Liver (tissue), 9 donors: ENCODE data around the gene ROPN1B. TPM values are rescaled to one million over a fixed set of nuclear protein-coding genes. Genes with fewer than 3 reads are reported as not detected.

Source experiments
- DNase-seq: peaks from one replicate; pipeline ENCODE4 v3.0.0-alpha.2; 2017; ENCODE audit warnings: low spot score
- H3K27ac ChIP-seq, 2 donors: one replicate each; pipeline ENCODE4 v1.7.0; 2013; ENCODE audit warnings: inconsistent platforms in 2 of 2, low read length in 2 of 2, control low read depth in 1 of 2, low read depth in 1 of 2, mild to moderate bottlenecking in 1 of 2
- H3K27me3 ChIP-seq, 4 donors: one replicate each; pipeline versions ENCODE4 v1.6.1 to v1.7.0; 2013; ENCODE audit warnings: low read length in 3 of 4, inconsistent platforms in 1 of 4, mild to moderate bottlenecking in 1 of 4, moderate library complexity in 1 of 4; ENCODE audit not compliant: control insufficient read depth in 4 of 4, insufficient read depth in 4 of 4
- H3K36me3 ChIP-seq, 4 donors: one replicate each; pipeline versions ENCODE4 v1.6.1 to v1.7.0; 2013; ENCODE audit warnings: low read length in 3 of 4, mild to moderate bottlenecking in 3 of 4, low read depth in 1 of 4, moderate library complexity in 1 of 4; ENCODE audit not compliant: control insufficient read depth in 4 of 4, insufficient read depth in 3 of 4
- H3K4me1 ChIP-seq, 4 donors: one replicate each; pipeline versions ENCODE4 v1.6.1 to v1.7.0; 2013; ENCODE audit warnings: low read length in 3 of 4, mild to moderate bottlenecking in 3 of 4, moderate library complexity in 1 of 4; ENCODE audit not compliant: control insufficient read depth in 4 of 4, insufficient read depth in 4 of 4
- H3K4me3 ChIP-seq, 3 donors: one replicate each; pipeline versions ENCODE4 v1.6.1 to v1.7.0; 2013; ENCODE audit warnings: low read length in 3 of 3, control low read depth in 1 of 3, low read depth in 1 of 3, mild to moderate bottlenecking in 1 of 3
- H3K9ac ChIP-seq, 2 donors: one replicate each; pipeline ENCODE4 v1.7.0; 2013; ENCODE audit warnings: low read length in 2 of 2, mild to moderate bottlenecking in 2 of 2, moderate library complexity in 2 of 2, control low read depth in 1 of 2, low read depth in 1 of 2
- H3K9me3 ChIP-seq, 4 donors: one replicate each; pipeline versions ENCODE4 v1.6.1 to v1.7.0; 2013; ENCODE audit warnings: low read length in 3 of 4; ENCODE audit not compliant: control insufficient read depth in 4 of 4
- ATF3 ChIP-seq: IDR thresholded peaks from 2 replicates; pipeline ENCODE4 v1.6.1; 2016; ENCODE audit warnings: antibody characterized with exemption
- EGR1 ChIP-seq, 2 donors: IDR thresholded peaks; 2 replicates each; pipeline ENCODE4 v1.6.1; 2016 to 2018; ENCODE audit warnings: antibody characterized with exemption in 2 of 2, low read depth in 2 of 2
- FOXA1 ChIP-seq: IDR thresholded peaks from 2 replicates; pipeline ENCODE4 v1.6.1; 2016; ENCODE audit warnings: antibody characterized with exemption
- GABPA ChIP-seq, 2 donors: IDR thresholded peaks in 1 of 2; conservative IDR thresholded peaks in 1 of 2; 2 replicates each; pipeline ENCODE4 v1.6.1; 2016; ENCODE audit warnings: antibody characterized with exemption in 2 of 2, mild to moderate bottlenecking in 1 of 2, moderate library complexity in 1 of 2
- HNF4A ChIP-seq, 2 donors: conservative IDR thresholded peaks; 2 replicates each; pipeline ENCODE4 v1.6.1; 2016; ENCODE audit warnings: antibody characterized with exemption in 2 of 2, mild to moderate bottlenecking in 2 of 2
- HNF4G ChIP-seq: IDR thresholded peaks from 2 replicates; pipeline ENCODE4 v1.6.1; 2016; ENCODE audit warnings: antibody characterized with exemption
- JUND ChIP-seq, 2 donors: IDR thresholded peaks; 2 replicates each; pipeline ENCODE4 v1.6.1; 2016; ENCODE audit warnings: antibody characterized with exemption in 2 of 2
- MAX ChIP-seq: IDR thresholded peaks from 2 replicates; pipeline ENCODE4 v1.6.1; 2016; ENCODE audit warnings: antibody characterized with exemption
- NR2F2 ChIP-seq: IDR thresholded peaks from 2 replicates; pipeline ENCODE4 v1.6.1; 2016; ENCODE audit warnings: antibody characterized with exemption
- REST ChIP-seq: IDR thresholded peaks from 2 replicates; pipeline ENCODE4 v1.6.1; 2016; ENCODE audit warnings: antibody characterized with exemption, mild to moderate bottlenecking
- RXRA ChIP-seq, 2 donors: IDR thresholded peaks; 2 replicates each; pipeline ENCODE4 v1.6.1; 2017 to 2018; ENCODE audit warnings: antibody characterized with exemption in 2 of 2, mild to moderate bottlenecking in 1 of 2
- SP1 ChIP-seq: IDR thresholded peaks from 2 replicates; pipeline ENCODE4 v1.6.1; 2018; ENCODE audit warnings: antibody characterized with exemption, mild to moderate bottlenecking
- TAF1 ChIP-seq: conservative IDR thresholded peaks from 2 replicates; pipeline ENCODE4 v1.6.1; 2016; ENCODE audit warnings: antibody characterized with exemption, mild to moderate bottlenecking
- YY1 ChIP-seq: IDR thresholded peaks from 2 replicates; pipeline ENCODE4 v1.6.1; 2016; ENCODE audit warnings: antibody characterized with exemption, mild to moderate bottlenecking
- ZBTB33 ChIP-seq: IDR thresholded peaks from 2 replicates; pipeline ENCODE4 v1.6.1; 2016; ENCODE audit warnings: antibody characterized with exemption
- WGBS: extraction: QIAGEN DNeasy Blood & Tissue Kit; methylation state at CpG from one replicate; pipeline ENCODE4 v1.1.7; 2013; 5-methylcytosine and 5-hydroxymethylcytosine counted together
- polyA plus RNA-seq, 2 donors: library from polyadenylated mRNA; stranded (reverse) in 1 of 2; unstranded in 1 of 2; fragments of 200-250 nt in 1 of 2; fragments of >200 nt in 1 of 2; fragmentation: Nextera tagmentation in 1 of 2; extraction: Ambion mirVana in 1 of 2; gene quantifications; one replicate each; pipeline versions ENCODE4 v1.2.1 to v1.2.3, GENCODE V29; 2013 to 2015
- total RNA-seq, 2 donors: library from RNA; depleted of rRNA; stranded (reverse); fragments of >200 nt; gene quantifications; one replicate each; pipeline ENCODE4 v1.2.3, GENCODE V29; 2014
- donor health status: healthy.
- donor health status: healthy.
- donor health status: healthy.
- donor health status: healthy.
- donor health status: healthy.

ROPN1B gene
- total and polyA plus RNA-seq, 4 donors: 0.69 to 0.84 (median 0.72) TPM; not detected in 1

GRCh38 chr3:126014252-126014651 is 45.3 kb downstream of the ROPN1B start:
- Histone ChIP-seq H3K4me3 (no peak overlapping the region), H3K4me1 (no peaks in the 10 kb centered on the region), H3K27me3 (no peaks in the 10 kb centered on the region), H3K27ac (no peak overlapping the region), H3K36me3 (peaks cover 0 to 10% (median 0%) of the 10 kb centered on the region in 4 donors), H3K9me3 (no peaks in the 10 kb centered on the region), H3K9ac (no peak overlapping the region)
- WGBS: 89% methylated on average over 4 of the region's 4 CpGs
- DNase-seq: no peak
- TF ChIP-seq RXRA (IDR thresholded peaks at IDR 0.05): no peak
- peak; percentile 53 for TF ChIP-seq REST

GRCh38 chr3:126015075-126015474 is 46.1 kb downstream of the ROPN1B start:
- no peak overlapping the region for H3K27ac ChIP-seq
- H3K27me3 ChIP-seq: no peaks in the 10 kb centered on the region
- H3K9ac ChIP-seq: no peak overlapping the region
- no peaks in the 10 kb centered on the region for H3K4me1 ChIP-seq
- H3K9me3 ChIP-seq: no peaks in the 10 kb centered on the region
- TF ChIP-seq ZBTB33 (no peak), YY1 (no peak), EGR1 (IDR thresholded peaks at IDR 0.05; ENCODE audit: low read depth in 2 of 2) (no peak), REST (no peak), HNF4A (conservative IDR thresholded peaks at IDR 0.05) (no peak), TAF1 (no peak), NR2F2 (no peak), ATF3 (no peak), SP1 (no peak), FOXA1 (no peak), HNF4G (no peak), MAX (no peak), JUND (IDR thresholded peaks at IDR 0.05) (no peak), GABPA (IDR thresholded peaks at IDR 0.05 in 1 of 2, conservative IDR thresholded peaks at IDR 0.05 in 1 of 2) (no peak)
- H3K4me3 ChIP-seq: no peak overlapping the region
- peaks cover 0 to 10% (median 0%) of the 10 kb centered on the region in 4 donors for H3K36me3 ChIP-seq
- WGBS: 95% methylated on average over 10 of the region's 10 CpGs
- DNase-seq: peak; percentile 29
